Lung (tissue), 12 donors: ENCODE measurements around the gene NOD1. TPM values are rescaled to one million over a fixed set of nuclear protein-coding genes. Genes with fewer than 3 reads are reported as not detected.

Experiments
- ATAC-seq: fragments of 200-7000 bp; cut with Tn5 transposase; one replicate; pipeline ENCODE4 v1.9.1; 2020; ENCODE audit warnings: moderate number of reproducible peaks; ENCODE audit not compliant: insufficient read depth, low FRiP score
- DNase-seq, 3 donors: peaks; one replicate each; pipeline ENCODE4 v3.0.0-alpha.2; 2013 to 2017
- H3K27ac ChIP-seq, 2 donors: one replicate each; pipeline ENCODE4 v1.5.1; 2013; ENCODE audit warnings: mild to moderate bottlenecking in 2 of 2, moderate library complexity in 2 of 2, control low read depth in 1 of 2, inconsistent platforms in 1 of 2, low read depth in 1 of 2, low read length in 1 of 2
- H3K27me3 ChIP-seq, 3 donors: one replicate each; pipeline ENCODE4 v1.5.1; 2013; ENCODE audit warnings: low read length in 2 of 3; ENCODE audit not compliant: control insufficient read depth in 3 of 3, insufficient read depth in 3 of 3
- H3K36me3 ChIP-seq, 4 donors: one replicate each; pipeline ENCODE4 v1.5.1; 2013; ENCODE audit warnings: low read length in 4 of 4, mild to moderate bottlenecking in 1 of 4, moderate library complexity in 1 of 4; ENCODE audit not compliant: control insufficient read depth in 4 of 4, insufficient read depth in 4 of 4
- H3K4me1 ChIP-seq, 5 donors: one replicate each; pipeline ENCODE4 v1.5.1; 2013; ENCODE audit warnings: low read length in 5 of 5, mild to moderate bottlenecking in 2 of 5, moderate library complexity in 1 of 5; ENCODE audit not compliant: control insufficient read depth in 5 of 5, insufficient read depth in 5 of 5
- H3K4me3 ChIP-seq: one replicate; pipeline ENCODE4 v1.5.1; 2013; ENCODE audit warnings: mild to moderate bottlenecking, control low read depth, moderate library complexity
- H3K9ac ChIP-seq, 2 donors: one replicate each; pipeline ENCODE4 v1.5.1; 2013; ENCODE audit warnings: low read length in 2 of 2, control low read depth in 1 of 2; ENCODE audit not compliant: insufficient read depth in 1 of 2
- H3K9me3 ChIP-seq, 4 donors: one replicate each; pipeline ENCODE4 v1.5.1; 2013; ENCODE audit warnings: low read length in 3 of 4, mild to moderate bottlenecking in 1 of 4, moderate library complexity in 1 of 4; ENCODE audit not compliant: control insufficient read depth in 4 of 4, insufficient read depth in 3 of 4
- CTCF ChIP-seq: IDR thresholded peaks from 2 replicates; pipeline ENCODE4 v1.5.1; 2012; ENCODE audit warnings: mild to moderate bottlenecking; ENCODE audit errors: control extremely low read depth, extremely low read depth
- WGBS, 2 donors: extraction: QIAGEN DNeasy Blood & Tissue Kit; methylation state at CpG; one replicate each; pipeline ENCODE4 v1.1.7; 2013; 5-methylcytosine and 5-hydroxymethylcytosine counted together
- polyA plus RNA-seq, 2 donors: library from polyadenylated mRNA; stranded (reverse); fragments of 200-250 nt; gene quantifications; one replicate each; pipeline ENCODE4 v1.2.1, GENCODE V29; 2013
- total RNA-seq, 2 donors: library from RNA; depleted of rRNA in 1 of 2; stranded (reverse); fragments of >200 nt in 1 of 2; gene quantifications; one replicate each; pipeline ENCODE4 v1.2.1, GENCODE V29; 2014 to 2021
- donor health status: control.
- donor health status: control.
- donor health status: Bipolar disorder and iron deficiency.
- donor health status: healthy.
- donor health status: DM: yes; HTN: yes; CAD: no.

Gene NOD1
- total and polyA plus RNA-seq, 4 donors: 11.5 to 46.1 (median 21.5) TPM

- 96 to 97% methylated on average over 8 of the region's 8 CpGs for WGBS, 2 donors
- H3K9ac ChIP-seq: no peak overlapping the region
These were observed 31.1 kb downstream of the NOD1 start for GRCh38 chr7:30447466-30447865.

GRCh38 chr7:30446266-30446665 is 32.3 kb downstream of the NOD1 start:
- Histone ChIP-seq H3K4me1 (peaks cover 0 to 37% (median 0%) of the 10 kb centered on the region in 5 donors), H3K27me3 (no peaks in the 10 kb centered on the region), H3K9ac (no peak overlapping the region), H3K4me3 (no peak overlapping the region), H3K27ac (no peak overlapping the region), H3K9me3 (no peaks in the 10 kb centered on the region), H3K36me3 (peaks cover 9 to 27% (median 18%) of the 10 kb centered on the region in 4 donors)
- DNase-seq (no peak), ATAC-seq (no peak)
- no peak for TF ChIP-seq CTCF
- 88 to 91% methylated on average over 4 of the region's 4 CpGs for WGBS, 2 donors

More at GRCh38 chr7:30447466-30447865, 31.1 kb downstream of the NOD1 start:
- H3K4me3 ChIP-seq: no peak overlapping the region
- no peaks in the 10 kb centered on the region for H3K27me3 ChIP-seq
- H3K27ac ChIP-seq: no peak overlapping the region
- peaks cover 0 to 38% (median 0%) of the 10 kb centered on the region in 5 donors for H3K4me1 ChIP-seq
- DNase-seq (no peak), ATAC-seq (no peak)
- H3K36me3 ChIP-seq: peaks cover 9 to 39% (median 20%) of the 10 kb centered on the region in 4 donors
- H3K9me3 ChIP-seq: no peaks in the 10 kb centered on the region
- TF ChIP-seq CTCF: no peak

GRCh38 chr7:30445770-30446169 is 32.8 kb downstream of the NOD1 start:
- TF ChIP-seq CTCF: no peak
- Histone ChIP-seq H3K4me3 (no peak overlapping the region), H3K9ac (no peak overlapping the region), H3K36me3 (peaks cover 9 to 23% (median 16%) of the 10 kb centered on the region in 4 donors), H3K27me3 (no peaks in the 10 kb centered on the region), H3K4me1 (peaks cover 0 to 32% (median 0%) of the 10 kb centered on the region in 5 donors), H3K9me3 (no peaks in the 10 kb centered on the region), H3K27ac (no peak overlapping the region)
- peak; percentile 83 to 92 (median 83) for DNase-seq
- 36 to 45% methylated on average over 7 of the region's 7 CpGs for WGBS, 2 donors
- ATAC-seq: peak; percentile 90
